ENCODE results near the gene GRP. TPM values are rescaled to one million over a fixed set of nuclear protein-coding genes. Genes with fewer than 3 reads are reported as not detected.
"Not testable (repeated sequence)": the region's sequence is repeated elsewhere in the genome, so short reads cannot be mapped to it uniquely, and the experiment has no call there.

GRP gene
- total and polyA plus RNA-seq, 4 donors = not detected

DNA sequence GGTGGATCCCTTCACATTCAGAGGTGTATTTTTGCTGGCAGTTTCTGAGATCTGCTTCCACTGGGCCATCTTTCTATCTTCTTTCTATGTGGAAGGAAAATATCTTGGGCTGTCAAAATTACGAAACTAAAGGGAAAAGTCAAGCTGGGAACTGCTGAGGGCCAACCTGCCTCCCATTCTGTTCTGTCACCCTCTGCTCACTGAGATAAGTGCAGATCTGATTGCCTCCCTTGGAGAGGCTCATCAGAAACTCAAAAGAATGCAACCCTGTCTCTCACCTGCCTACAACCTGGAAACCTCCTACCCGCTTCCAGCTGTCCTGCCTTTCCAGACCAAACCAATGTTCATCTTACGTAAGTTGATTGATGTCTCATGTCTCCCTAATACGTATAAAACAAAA is 26.8 kb downstream of the GRP start:
- no peak for DNase-seq (ENCODE audit: low spot score)
- Histone ChIP-seq H3K27ac (ENCODE audit: low read depth in 1 of 2, low read length in 2 of 2) (no peak overlapping the region), H3K36me3 (ENCODE audit: control insufficient read depth in 4 of 4, insufficient read depth in 3 of 4, low read depth in 1 of 4, low read length in 3 of 4) (no peaks in the 10 kb centered on the region), H3K27me3 (ENCODE audit: control insufficient read depth in 4 of 4, insufficient read depth in 4 of 4, low read length in 3 of 4) (peaks cover 0 to 5% (median 1%) of the 10 kb centered on the region in 4 donors), H3K4me3 (ENCODE audit: low read depth in 1 of 3, low read length in 3 of 3) (no peak overlapping the region), H3K9ac (ENCODE audit: low read depth in 1 of 2, low read length in 2 of 2) (no peak overlapping the region), H3K4me1 (ENCODE audit: control insufficient read depth in 4 of 4, insufficient read depth in 4 of 4, low read length in 3 of 4) (no peaks in the 10 kb centered on the region), H3K9me3 (ENCODE audit: control insufficient read depth in 4 of 4, low read length in 3 of 4) (no peaks in the 10 kb centered on the region)
- TF ChIP-seq, protein P1, sequence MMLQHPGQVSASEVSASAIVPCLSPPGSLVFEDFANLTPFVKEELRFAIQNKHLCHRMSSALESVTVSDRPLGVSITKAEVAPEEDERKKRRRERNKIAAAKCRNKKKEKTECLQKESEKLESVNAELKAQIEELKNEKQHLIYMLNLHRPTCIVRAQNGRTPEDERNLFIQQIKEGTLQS (IDR thresholded peaks at IDR 0.05) = no peak
- TF ChIP-seq FOXA2 (IDR thresholded peaks at IDR 0.05) (no peak), MAX (IDR thresholded peaks at IDR 0.05) (no peak), HNF4G (IDR thresholded peaks at IDR 0.05) (no peak), RXRA (IDR thresholded peaks at IDR 0.05) (no peak)
- 42% methylated on average over 4 of the region's 4 CpGs for WGBS

GRCh38 chr18:59249199-59249774 is 29.3 kb downstream of the GRP start:
- WGBS = 31% methylated on average over 5 of the region's 5 CpGs
- Histone ChIP-seq H3K4me3 (ENCODE audit: low read depth in 1 of 3, low read length in 3 of 3) (no peak overlapping the region), H3K9ac (ENCODE audit: low read depth in 1 of 2, low read length in 2 of 2) (no peak overlapping the region), H3K36me3 (ENCODE audit: control insufficient read depth in 4 of 4, insufficient read depth in 3 of 4, low read depth in 1 of 4, low read length in 3 of 4) (no peaks in the 10 kb centered on the region), H3K27me3 (ENCODE audit: control insufficient read depth in 4 of 4, insufficient read depth in 4 of 4, low read length in 3 of 4) (peaks cover 0 to 5% (median 1%) of the 10 kb centered on the region in 4 donors), H3K27ac (ENCODE audit: low read depth in 1 of 2, low read length in 2 of 2) (no peak overlapping the region), H3K4me1 (ENCODE audit: control insufficient read depth in 4 of 4, insufficient read depth in 4 of 4, low read length in 3 of 4) (no peaks in the 10 kb centered on the region), H3K9me3 (ENCODE audit: control insufficient read depth in 4 of 4, low read length in 3 of 4) (no peaks in the 10 kb centered on the region)
- TF ChIP-seq TAF1 (conservative IDR thresholded peaks at IDR 0.05) (no peak), FOXA2 (IDR thresholded peaks at IDR 0.05) (no peak), CTCF (IDR thresholded peaks at IDR 0.05; ENCODE audit: low read depth, low read length, missing input control) (peak; percentile 81), MAX (IDR thresholded peaks at IDR 0.05) (no peak), EGR1 (IDR thresholded peaks at IDR 0.05; ENCODE audit: low read depth in 2 of 2) (no peak), YY1 (IDR thresholded peaks at IDR 0.05) (no peak), NR2F2 (IDR thresholded peaks at IDR 0.05) (no peak), RAD21 (IDR thresholded peaks at IDR 0.05) (peak; percentile 83 to 85), JUND (IDR thresholded peaks at IDR 0.05) (no peak), HNF4G (IDR thresholded peaks at IDR 0.05) (no peak), FOXA1 (IDR thresholded peaks at IDR 0.05) (no peak), HNF4A (conservative IDR thresholded peaks at IDR 0.05) (no peak)
- TF ChIP-seq, protein P1 (IDR thresholded peaks at IDR 0.05) = no peak
- TF ChIP-seq, protein P2, sequence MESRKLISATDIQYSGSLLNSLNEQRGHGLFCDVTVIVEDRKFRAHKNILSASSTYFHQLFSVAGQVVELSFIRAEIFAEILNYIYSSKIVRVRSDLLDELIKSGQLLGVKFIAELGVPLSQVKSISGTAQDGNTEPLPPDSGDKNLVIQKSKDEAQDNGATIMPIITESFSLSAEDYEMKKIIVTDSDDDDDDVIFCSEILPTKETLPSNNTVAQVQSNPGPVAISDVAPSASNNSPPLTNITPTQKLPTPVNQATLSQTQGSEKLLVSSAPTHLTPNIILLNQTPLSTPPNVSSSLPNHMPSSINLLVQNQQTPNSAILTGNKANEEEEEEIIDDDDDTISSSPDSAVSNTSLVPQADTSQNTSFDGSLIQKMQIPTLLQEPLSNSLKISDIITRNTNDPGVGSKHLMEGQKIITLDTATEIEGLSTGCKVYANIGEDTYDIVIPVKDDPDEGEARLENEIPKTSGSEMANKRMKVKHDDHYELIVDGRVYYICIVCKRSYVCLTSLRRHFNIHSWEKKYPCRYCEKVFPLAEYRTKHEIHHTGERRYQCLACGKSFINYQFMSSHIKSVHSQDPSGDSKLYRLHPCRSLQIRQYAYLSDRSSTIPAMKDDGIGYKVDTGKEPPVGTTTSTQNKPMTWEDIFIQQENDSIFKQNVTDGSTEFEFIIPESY (IDR thresholded peaks at IDR 0.05) = no peak
- DNase-seq (ENCODE audit: low spot score) = no peak

DNA sequence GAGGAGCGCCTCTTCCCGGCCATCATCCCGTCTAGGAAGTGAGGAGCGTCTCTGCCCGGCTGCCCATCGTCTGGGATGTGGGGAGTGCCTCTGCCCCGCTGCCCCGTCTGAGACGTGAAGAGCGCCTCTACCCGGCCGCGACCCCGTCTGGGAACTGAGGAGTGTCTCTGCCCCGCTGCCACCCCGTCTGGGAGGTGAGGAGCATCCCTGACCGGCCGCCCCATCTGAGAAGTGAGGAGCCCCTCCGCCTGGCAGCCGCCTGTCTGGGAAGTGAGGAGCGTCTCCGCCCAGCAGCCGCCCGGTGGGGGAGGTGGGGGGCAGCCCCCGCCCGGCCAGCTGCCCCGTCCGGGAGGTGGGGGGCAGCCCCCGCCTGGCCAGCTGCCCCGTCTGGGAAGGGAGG is 35.5 kb downstream of the GRP start:
- not testable (repeated sequence) for H3K4me1 ChIP-seq (ENCODE audit: control insufficient read depth in 4 of 4, insufficient read depth in 4 of 4, low read length in 3 of 4); H3K27me3 ChIP-seq (ENCODE audit: control insufficient read depth in 4 of 4, insufficient read depth in 4 of 4, low read length in 3 of 4); DNase-seq (ENCODE audit: low spot score); H3K9me3 ChIP-seq (ENCODE audit: control insufficient read depth in 4 of 4, low read length in 3 of 4); H3K9ac ChIP-seq (ENCODE audit: low read depth in 1 of 2, low read length in 2 of 2); H3K36me3 ChIP-seq (ENCODE audit: control insufficient read depth in 4 of 4, insufficient read depth in 3 of 4, low read depth in 1 of 4, low read length in 3 of 4); H3K27ac ChIP-seq (ENCODE audit: low read depth in 1 of 2, low read length in 2 of 2); H3K4me3 ChIP-seq (ENCODE audit: low read depth in 1 of 3, low read length in 3 of 3)
- 90% methylated on average over 30 of the region's 30 CpGs for WGBS

DNA sequence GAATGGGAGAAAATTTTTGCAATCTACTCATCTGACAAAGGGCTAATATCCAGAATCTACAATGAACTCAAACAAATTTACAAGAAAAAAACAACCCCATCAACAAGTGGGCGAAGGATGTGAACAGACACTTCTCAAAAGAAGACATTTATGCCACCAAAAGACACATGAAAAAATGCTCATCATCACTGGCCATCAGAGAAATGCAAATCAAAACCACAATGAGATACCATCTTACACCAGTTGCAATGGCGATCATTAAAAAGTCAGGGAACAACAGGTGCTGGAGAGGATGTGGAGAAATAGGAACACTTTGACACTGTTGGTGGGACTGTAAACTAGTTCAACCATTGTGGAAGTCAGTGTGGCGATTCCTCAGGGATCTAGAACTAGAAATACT is 41.9 kb downstream of the GRP start:
- not testable (repeated sequence) for H3K27ac ChIP-seq (ENCODE audit: low read depth in 1 of 2, low read length in 2 of 2); H3K4me1 ChIP-seq (ENCODE audit: control insufficient read depth in 4 of 4, insufficient read depth in 4 of 4, low read length in 3 of 4); DNase-seq (ENCODE audit: low spot score); H3K9me3 ChIP-seq (ENCODE audit: control insufficient read depth in 4 of 4, low read length in 3 of 4); H3K27me3 ChIP-seq (ENCODE audit: control insufficient read depth in 4 of 4, insufficient read depth in 4 of 4, low read length in 3 of 4); H3K9ac ChIP-seq (ENCODE audit: low read depth in 1 of 2, low read length in 2 of 2); H3K4me3 ChIP-seq (ENCODE audit: low read depth in 1 of 3, low read length in 3 of 3); H3K36me3 ChIP-seq (ENCODE audit: control insufficient read depth in 4 of 4, insufficient read depth in 3 of 4, low read depth in 1 of 4, low read length in 3 of 4)
- 83% methylated on average over 3 of the region's 3 CpGs for WGBS

DNA sequence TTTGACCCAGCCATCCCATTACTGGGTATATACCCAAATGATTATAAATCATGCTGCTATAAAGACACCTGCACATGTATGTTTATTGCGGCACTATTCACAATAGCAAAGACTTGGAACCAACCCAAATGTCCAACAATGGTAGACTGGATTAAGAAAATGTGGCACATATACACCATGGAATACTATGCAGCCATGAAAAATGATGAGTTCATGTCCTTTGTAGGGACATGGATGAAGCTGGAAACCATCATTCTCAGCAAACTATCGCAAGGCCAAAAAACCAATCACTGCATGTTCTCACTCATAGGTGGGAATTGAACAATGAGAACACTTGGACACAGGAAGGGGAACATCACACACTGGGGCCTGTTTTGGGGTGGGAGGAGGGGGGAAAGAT is 42.3 kb downstream of the GRP start:
- H3K27me3 ChIP-seq (ENCODE audit: control insufficient read depth in 4 of 4, insufficient read depth in 4 of 4, low read length in 3 of 4); H3K9me3 ChIP-seq (ENCODE audit: control insufficient read depth in 4 of 4, low read length in 3 of 4); DNase-seq (ENCODE audit: low spot score); H3K4me1 ChIP-seq (ENCODE audit: control insufficient read depth in 4 of 4, insufficient read depth in 4 of 4, low read length in 3 of 4); H3K27ac ChIP-seq (ENCODE audit: low read depth in 1 of 2, low read length in 2 of 2); H3K4me3 ChIP-seq (ENCODE audit: low read depth in 1 of 3, low read length in 3 of 3); H3K36me3 ChIP-seq (ENCODE audit: control insufficient read depth in 4 of 4, insufficient read depth in 3 of 4, low read depth in 1 of 4, low read length in 3 of 4); H3K9ac ChIP-seq (ENCODE audit: low read depth in 1 of 2, low read length in 2 of 2): not testable (repeated sequence)
- WGBS = 85% methylated on average over 2 of the region's 2 CpGs
